GM12878 (cell line): Measurements from ENCODE around the gene PCED1B. TPM values are rescaled to one million over a fixed set of nuclear protein-coding genes. Genes with fewer than 3 reads are reported as not detected.

Experiments used
- ATAC-seq: fragments of 200-7000 bp; cut with Tn5 transposase; 3 replicates; pipeline ENCODE4 v1.9.1; 2020; ENCODE audit warnings: mild to moderate bottlenecking, moderate library complexity
- BruUV-seq: library from RNA; stranded (reverse); fragments of 400-500 nt; replicated peaks from 2 replicates; lab custom pipeline; 2021; lab: Mats Ljungman, UMichigan
- CTCF ChIA-PET: fragments of 300-600 bp; sonication (Branson Sonifier 250); formaldehyde crosslinking; extraction: SDS; loops from one replicate; lab custom pipeline; 2021; ENCODE audit warnings: inconsistent platforms; lab: Yijun Ruan, JAX
- POLR2A ChIA-PET: fragments of 350-600 bp; formaldehyde crosslinking; extraction: SDS; loops from one replicate; lab custom pipeline; 2021; ENCODE audit warnings: inconsistent platforms; lab: Charles Lee
- RAD21 ChIA-PET: fragments of 300-600 bp; sonication (Branson Sonifier 250); formaldehyde crosslinking; loops from one replicate; lab custom pipeline; 2023; ENCODE audit warnings: antibody characterized with exemption; ENCODE audit not compliant: unreplicated experiment; lab: Charles Lee
- SMC1A ChIA-PET: fragments of 300-600 bp; sonication (Branson Sonifier 250); formaldehyde crosslinking; loops from one replicate; lab custom pipeline; 2023; ENCODE audit not compliant: unreplicated experiment, uncharacterized antibody; lab: Charles Lee
- DNase-seq: peaks from one replicate; pipeline ENCODE4 v3.0.0-alpha.2; 2011; ENCODE audit warnings: low read depth, low spot score
- FAIRE-seq: peaks from 3 replicates; lab custom pipeline; 2011; peaks lifted over from hg19 to GRCh38; lab: Jason Lieb, UNC
- H2AFZ ChIP-seq: 2 replicates; pipeline ENCODE4 v1.6.0; 2011; ENCODE audit warnings: low read depth, low read length, control low read depth; ENCODE audit not compliant: control insufficient read depth
- H3K27ac ChIP-seq: 2 replicates; pipeline ENCODE4 v1.5.1; 2011; ENCODE audit warnings: control low read depth; ENCODE audit not compliant: control insufficient read depth, insufficient read depth
- H3K27me3 ChIP-seq, 2 experiments: replicated peaks in 1 of 2; 2 replicates each; pipeline versions ENCODE4 v1.6.0 to v1.6.1; 2011; ENCODE audit warnings: low read length in 1 of 2; ENCODE audit not compliant: control insufficient read depth in 2 of 2, insufficient read depth in 2 of 2
- H3K36me3 ChIP-seq, 2 experiments: 2 replicates each; pipeline ENCODE4 v1.5.1; 2011; ENCODE audit warnings: low read length in 1 of 2; ENCODE audit not compliant: control insufficient read depth in 2 of 2, insufficient read depth in 2 of 2
- H3K4me1 ChIP-seq: 2 replicates; pipeline ENCODE4 v1.6.1; 2011; ENCODE audit warnings: mild to moderate bottlenecking, low read length, moderate library complexity, mixed read lengths; ENCODE audit not compliant: control insufficient read depth, insufficient read depth
- H3K4me2 ChIP-seq: 2 replicates; pipeline ENCODE4 v1.6.0; 2011; ENCODE audit warnings: control low read depth; ENCODE audit not compliant: control insufficient read depth, insufficient read depth
- H3K4me3 ChIP-seq: fragments of 200-600 bp; sonication (generic); 2 replicates; pipeline ENCODE4 v1.5.1; 2016
- H3K79me2 ChIP-seq: 2 replicates; pipeline ENCODE4 v1.6.0; 2011; ENCODE audit warnings: low read length; ENCODE audit not compliant: control insufficient read depth, insufficient read depth
- H3K9ac ChIP-seq: 2 replicates; pipeline ENCODE4 v1.8.0; 2011; ENCODE audit warnings: low read length, control low read depth, mixed read lengths; ENCODE audit not compliant: control insufficient read depth, insufficient read depth
- H3K9me3 ChIP-seq: replicated peaks from 3 replicates; pipeline ENCODE4 v1.5.1; 2011; ENCODE audit warnings: mild to moderate bottlenecking, low read length; ENCODE audit not compliant: control insufficient read depth, insufficient read depth
- H4K20me1 ChIP-seq: 2 replicates; pipeline ENCODE4 v1.6.0; 2011; ENCODE audit not compliant: control insufficient read depth, insufficient read depth
- CBFB ChIP-seq: IDR thresholded peaks from 2 replicates; pipeline ENCODE4 v1.6.1; 2016; ENCODE audit warnings: antibody characterized with exemption, low read depth
- NR2F1 ChIP-seq: fragments of 450-650 bp; conservative IDR thresholded peaks from 2 replicates; pipeline ENCODE4 v1.6.1; 2017; ENCODE audit warnings: mild to moderate bottlenecking
- POLR2A ChIP-seq: IDR thresholded peaks from 2 replicates; pipeline ENCODE4 v1.6.1; 2011; ENCODE audit warnings: low read depth, mild to moderate bottlenecking, low read length
- TCF12 ChIP-seq: IDR thresholded peaks from 2 replicates; pipeline ENCODE4 v1.6.1; 2011; ENCODE audit warnings: low read depth, mild to moderate bottlenecking, low read length
- ZBTB4 ChIP-seq: fragments of 450-650 bp; formaldehyde crosslinking; IDR thresholded peaks from 2 replicates; pipeline ENCODE4 v1.4.0; 2022; ENCODE audit warnings: mild to moderate bottlenecking, moderate library complexity
- ZNF592 ChIP-seq: fragments of 450-650 bp; IDR thresholded peaks from 2 replicates; pipeline ENCODE4 v1.6.1; 2017; ENCODE audit warnings: mild to moderate bottlenecking, moderate library complexity
- WGBS: methylation state at CpG from one replicate; pipeline ENCODE4 v1.1.6; 2016; ENCODE audit warnings: low lambda C conversion rate; ENCODE audit not compliant: insufficient replicate concordance, insufficient coverage; ENCODE audit errors: missing lambda C conversion rate; 5-methylcytosine and 5-hydroxymethylcytosine counted together
- in situ Hi-C: fragments of 300-500 bp; cut with MboI; formaldehyde crosslinking; loops from 9 replicates; pipeline ENCODE4 v1.14.3; 2018; ENCODE audit warnings: mixed read lengths
- intact Hi-C: fragments of 100-400 bp; cut with micrococcal nuclease; formaldehyde crosslinking; loops from one replicate; pipeline ENCODE4 v1.14.2; 2022; ENCODE audit not compliant: unreplicated experiment
- polyA plus RNA-seq, 11 experiments: library from polyadenylated mRNA; depleted of rRNA in 4 of 11; unstranded in 6 of 11; stranded (reverse) in 5 of 11; fragments of >200 nt; fragmentation: Nextera tagmentation in 4 of 11; fragmentation: Illumina TruSeq in 1 of 11; extraction: Ambion mirVana in 4 of 11; extraction: Trizol in 1 of 11; gene quantifications; 1 replicate in 1 of 11; 2 replicates in 10 of 11; pipeline versions ENCODE4 v1.2.1 to v1.2.3, GENCODE V29; 2011 to 2016; ENCODE audit warnings: inconsistent platforms in 2 of 11, missing spikeins in 2 of 11, low read depth in 1 of 11
- total RNA-seq, 4 experiments: library from RNA; depleted of rRNA in 3 of 4; stranded (reverse); fragments of >200 nt in 3 of 4; fragmentation: Illumina TruSeq in 1 of 4; extraction: Trizol in 1 of 4; gene quantifications; 2 replicates each; pipeline versions ENCODE4 v1.2.1 to v1.2.3, GENCODE V29; 2013 to 2021

The PCED1B gene
- total and polyA plus RNA-seq, 10 of the 15 experiments (the other 5 are each of a cell fraction or from before 2014, with no cell fraction given): 0.80 to 8.8 (median 3.0) TPM

GRCh38 chr12:47120736-47121135 is 41.3 kb downstream of the PCED1B start (continued):
- no peak for TF ChIP-seq ZBTB4
- TF ChIP-seq NR2F1: no peak

GRCh38 chr12:47121146-47121545 is 41.7 kb downstream of the PCED1B start:
- 76% methylated on average over 5 of the region's 5 CpGs for WGBS
- FAIRE-seq: no peak
- in situ Hi-C loops: no loop called here
- no peaks in the 10 kb centered on the region for H3K27me3 ChIP-seq
- no peak for DNase-seq
- intact Hi-C loops: no loop called here
- TF ChIP-seq ZNF592: no peak
- TF ChIP-seq POLR2A: no peak
- TF ChIP-seq CBFB: no peak
- TF ChIP-seq TCF12: no peak
- no peak overlapping the region for H3K27ac ChIP-seq
- RAD21 ChIA-PET: no interaction called here
- H2AFZ ChIP-seq: no peak overlapping the region
- CTCF ChIA-PET: no interaction called here
- H3K4me1 ChIP-seq: no peaks in the 10 kb centered on the region
- no peak overlapping the region for H3K4me3 ChIP-seq
- no TSS peak for BruUV-seq
- SMC1A ChIA-PET: no interaction called here
- H3K9me3 ChIP-seq: no peaks in the 10 kb centered on the region
- H3K4me2 ChIP-seq: no peak overlapping the region
- H4K20me1 ChIP-seq: no peaks in the 10 kb centered on the region
- no peak for ATAC-seq
- no peak overlapping the region for H3K9ac ChIP-seq
- H3K36me3 ChIP-seq: no peaks in the 10 kb centered on the region
- POLR2A ChIA-PET: no interaction called here
- no peaks in the 10 kb centered on the region for H3K79me2 ChIP-seq
